Mammary epithelial cell (primary cell): ENCODE data around the gene KCNE4.

Experiments
- CTCF ChIP-seq, 2 donors: IDR thresholded peaks in 1 of 2; conservative IDR thresholded peaks in 1 of 2; 2 replicates each; pipeline ENCODE4 v1.5.1; 2011 to 2012; ENCODE audit warnings: inconsistent platforms in 2 of 2, low read length in 2 of 2, mild to moderate bottlenecking in 2 of 2, control low read depth in 1 of 2, low read depth in 1 of 2; ENCODE audit not compliant: insufficient read depth in 1 of 2; ENCODE audit errors: extremely low read depth in 1 of 2
- EZH2 ChIP-seq: IDR thresholded peaks from 2 replicates; pipeline ENCODE4 v1.6.1; 2012; ENCODE audit warnings: low read length, inconsistent platforms, borderline replicate concordance

GRCh38 chr2:223071139-223071538 lies 19.1 kb downstream of the KCNE4 start:
- TF ChIP-seq CTCF (conservative IDR thresholded peaks at IDR 0.05 in 1 of 2, IDR thresholded peaks at IDR 0.05 in 1 of 2; ENCODE audit: extremely low read depth in 1 of 2, insufficient read depth in 1 of 2, low read depth in 1 of 2, low read length in 2 of 2) (no peak), EZH2 (no peak)
